Cardiac septum (tissue), 1 donor: ENCODE measurements around the gene ZNF385B. TPM values are rescaled to one million over a fixed set of nuclear protein-coding genes. Genes with fewer than 3 reads are reported as not detected.
"Not testable (repeated sequence)": the region's sequence is repeated elsewhere in the genome, so short reads cannot be mapped to it uniquely, and the experiment has no call there.

Experiments
- DNase-seq: peaks from one replicate; pipeline ENCODE4 v3.0.0-alpha.2; 2020; ENCODE audit warnings: low spot score
- intact Hi-C: fragments of 100-400 bp; cut with DNase I; formaldehyde crosslinking; loops from one replicate; pipeline ENCODE4 v1.14.0; 2022
- total RNA-seq: library from RNA; stranded (reverse); fragmentation: NEBNext Ultra II Directional; extraction: Animal tissue kit (Norgen Biotek cat#: 25700); gene quantifications from one replicate; pipeline ENCODE4 v1.2.1, GENCODE V29; 2021
- donor health status: DM: no; HTN: no; CAD: no.

Gene ZNF385B
- total RNA-seq, 1 donor from 2014 or later, result 6.7 TPM

- DNase-seq, result no peak
- intact Hi-C loops, result no loop called here
Measured at GRCh38 chr2:179812501-179812900, 48.9 kb downstream of the ZNF385B start.

GRCh38 chr2:179811042-179811441 is 50.4 kb downstream of the ZNF385B start:
- DNase-seq, result no peak
- intact Hi-C loops, result no loop called here

GRCh38 chr2:179809606-179810005 is 51.8 kb downstream of the ZNF385B start:
- intact Hi-C loops, result no loop called here
- no peak for DNase-seq

GRCh38 chr2:179805001-179805400 is 56.4 kb downstream of the ZNF385B start:
- DNase-seq, result no peak
- intact Hi-C loops, result no loop called here

GRCh38 chr2:179804206-179804605 is 57.2 kb downstream of the ZNF385B start:
- no peak for DNase-seq
- intact Hi-C loops, result no loop called here

GRCh38 chr2:179802051-179802882 is 59.1 kb downstream of the ZNF385B start:
- intact Hi-C loops, result no loop called here
- no peak for DNase-seq

GRCh38 chr2:179800776-179801175 is 60.6 kb downstream of the ZNF385B start:
- intact Hi-C loops, result no loop called here
- DNase-seq, result no peak

- no peak for DNase-seq
- intact Hi-C loops, result no loop called here
Measured at GRCh38 chr2:179796213-179797007, 65.0 kb downstream of the ZNF385B start.

GRCh38 chr2:179793902-179794301 is 67.5 kb downstream of the ZNF385B start:
- intact Hi-C loops, result no loop called here
- no peak for DNase-seq

- intact Hi-C loops, result no loop called here
- no peak for DNase-seq
Measured at GRCh38 chr2:179793238-179793637, 68.2 kb downstream of the ZNF385B start.

GRCh38 chr2:179790235-179791217 is 70.9 kb downstream of the ZNF385B start:
- DNase-seq, result no peak
- intact Hi-C loops, result no loop called here

- intact Hi-C loops, result no loop called here
- no peak for DNase-seq
Measured at GRCh38 chr2:179788104-179788503, 73.3 kb downstream of the ZNF385B start.

- intact Hi-C loops, result no loop called here
- no peak for DNase-seq
Measured at GRCh38 chr2:179787601-179788000, 73.8 kb downstream of the ZNF385B start.

GRCh38 chr2:179785902-179786301 is 75.5 kb downstream of the ZNF385B start:
- intact Hi-C loops, result no loop called here
- no peak for DNase-seq

- intact Hi-C loops, result not testable (repeated sequence)
Measured at GRCh38 chr2:179782346-179782745, 79.1 kb downstream of the ZNF385B start.

GRCh38 chr2:179773986-179774385 is 87.4 kb downstream of the ZNF385B start:
- DNase-seq, result no peak
- intact Hi-C loops, result no loop called here

More at GRCh38 chr2:179782346-179782745, 79.1 kb downstream of the ZNF385B start:
- DNase-seq, result not testable (repeated sequence)

- intact Hi-C loops, result no loop called here
Measured at GRCh38 chr2:179772346-179772745, 89.1 kb downstream of the ZNF385B start.

GRCh38 chr2:179771791-179772190 is 89.6 kb downstream of the ZNF385B start:
- no peak for DNase-seq
- intact Hi-C loops, result no loop called here

More at GRCh38 chr2:179772346-179772745, 89.1 kb downstream of the ZNF385B start:
- DNase-seq, result no peak

GRCh38 chr2:179770029-179770428 is 91.4 kb downstream of the ZNF385B start:
- DNase-seq, result no peak
- intact Hi-C loops, result no loop called here

- DNase-seq, result no peak
- intact Hi-C loops, result no loop called here
Measured at GRCh38 chr2:179769323-179769722, 92.1 kb downstream of the ZNF385B start.
